NCI-H1092 (cell line): ENCODE data around the gene RGS17.

Source experiments
- DNase-seq: peaks from one replicate; lab custom pipeline; 2025; lab: John Stamatoyannopoulos, UW

Gene RGS17

GRCh38 chr6:153084393-153084792, 46.7 kb downstream of the RGS17 start:
- DNase-seq: no peak

DNA sequence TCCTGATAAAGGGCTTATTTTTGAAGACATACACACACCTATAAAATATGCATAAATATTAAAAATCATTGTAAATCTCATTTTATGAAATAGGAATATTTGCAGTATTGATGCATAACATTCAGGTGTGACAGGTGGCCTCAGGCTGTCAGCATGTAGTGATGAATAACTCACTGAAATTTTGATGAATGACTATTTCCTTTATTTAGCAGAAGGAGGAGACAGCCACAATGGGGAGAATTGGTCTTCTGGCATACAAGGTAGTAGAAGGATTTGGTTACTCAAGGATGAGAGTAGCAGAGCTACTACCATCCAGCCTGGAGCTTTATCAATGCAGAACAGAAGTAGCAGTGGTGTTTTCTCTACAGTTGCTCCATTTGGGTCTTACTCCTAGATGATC, 47.2 kb downstream of the RGS17 start:
- no peak for DNase-seq

DNA sequence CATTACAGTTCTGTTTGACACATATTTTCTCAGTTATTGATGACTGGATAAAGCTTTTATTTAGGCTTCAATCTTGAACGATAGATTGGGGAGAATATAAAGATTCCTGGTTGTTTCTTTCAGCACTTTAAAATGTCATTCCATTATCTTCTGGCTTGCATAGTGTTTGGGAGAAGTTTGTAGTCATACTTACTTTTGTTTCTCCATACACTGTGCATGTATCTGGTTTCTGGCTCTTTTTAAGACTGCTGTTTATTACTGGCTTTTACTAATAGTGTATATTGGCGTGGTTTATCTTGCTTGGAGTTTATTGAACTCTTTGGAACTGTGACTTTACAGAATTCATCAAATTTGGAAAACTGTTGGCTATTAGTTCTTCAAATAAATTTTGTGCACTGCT, 49.2 kb downstream of the RGS17 start:
- no peak for DNase-seq

GRCh38 chr6:153076431-153076830, 54.7 kb downstream of the RGS17 start:
- no peak for DNase-seq

- no peak for DNase-seq
These were observed 56.3 kb downstream of the RGS17 start for GRCh38 chr6:153074761-153075160.

GRCh38 chr6:153073841-153074240, 57.2 kb downstream of the RGS17 start:
- no peak for DNase-seq

DNA sequence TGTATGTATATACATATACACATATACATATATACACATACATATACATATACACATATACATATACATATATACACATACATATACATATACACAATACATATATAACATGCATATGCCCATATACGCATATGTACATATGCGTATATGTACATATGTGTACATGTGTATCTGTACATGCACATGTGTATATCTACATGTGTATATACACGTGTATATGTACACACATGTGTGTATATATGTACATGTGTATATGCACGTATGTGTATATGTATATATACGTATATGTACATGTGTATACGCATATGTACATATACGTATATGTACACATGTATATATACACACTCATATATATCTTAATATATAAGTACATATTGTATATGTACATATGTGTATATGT, 60.3 kb downstream of the RGS17 start:
- no peak for DNase-seq

DNA sequence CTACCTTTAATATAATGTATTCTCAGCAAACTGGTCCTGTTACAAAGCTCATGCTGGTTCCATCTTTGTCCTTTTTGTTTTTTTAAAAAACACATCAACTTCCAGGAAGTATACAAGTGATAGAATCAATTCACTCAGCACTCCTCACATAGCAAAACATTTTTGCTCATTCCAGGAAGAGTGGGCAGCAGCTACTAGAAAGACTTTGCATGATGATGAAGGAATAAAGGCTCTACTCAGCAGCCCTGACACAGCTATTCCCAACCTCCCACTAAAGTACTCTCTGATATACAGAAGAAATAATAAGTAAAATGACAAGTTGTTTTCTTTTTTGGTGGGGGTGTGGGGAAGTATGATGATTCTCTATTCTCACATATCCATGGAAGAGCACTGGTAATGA, 61.2 kb downstream of the RGS17 start:
- DNase-seq: no peak

DNA sequence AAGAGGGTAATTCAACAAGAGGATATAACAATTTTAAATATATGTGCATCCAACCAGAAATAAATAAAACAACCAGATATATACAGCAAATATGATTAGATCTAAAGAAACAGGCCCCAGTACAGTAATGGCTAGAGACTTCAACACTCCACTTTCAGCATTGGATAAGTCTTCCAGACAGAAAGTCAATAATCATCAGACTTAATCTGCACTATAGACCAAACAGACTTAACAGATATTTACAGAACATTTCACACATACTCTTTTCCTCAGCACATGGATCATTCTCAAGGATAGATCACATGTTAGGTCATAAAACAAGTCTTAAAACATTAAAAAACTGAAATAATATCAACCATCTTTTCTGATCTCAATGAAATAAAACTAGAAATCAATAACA, 65.9 kb downstream of the RGS17 start:
- no peak for DNase-seq

DNA sequence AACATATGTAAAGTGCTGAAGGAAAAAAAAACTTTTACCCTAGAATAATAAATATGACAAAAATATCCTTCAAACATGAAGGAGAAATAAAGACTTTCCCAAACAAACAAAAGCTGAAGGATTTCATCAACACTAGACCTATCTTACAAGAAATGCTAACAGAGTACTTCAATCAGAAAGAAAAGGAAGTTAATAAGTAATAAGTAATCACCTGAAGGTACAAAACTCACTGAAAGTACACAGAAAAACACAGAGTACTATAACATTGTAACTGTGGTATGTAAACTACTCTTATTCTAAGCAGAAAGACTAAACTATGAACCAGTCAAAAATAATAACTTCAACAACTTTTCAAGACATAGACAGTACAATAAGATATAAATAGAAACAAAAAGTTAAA, 67.1 kb downstream of the RGS17 start:
- no peak for DNase-seq

DNA sequence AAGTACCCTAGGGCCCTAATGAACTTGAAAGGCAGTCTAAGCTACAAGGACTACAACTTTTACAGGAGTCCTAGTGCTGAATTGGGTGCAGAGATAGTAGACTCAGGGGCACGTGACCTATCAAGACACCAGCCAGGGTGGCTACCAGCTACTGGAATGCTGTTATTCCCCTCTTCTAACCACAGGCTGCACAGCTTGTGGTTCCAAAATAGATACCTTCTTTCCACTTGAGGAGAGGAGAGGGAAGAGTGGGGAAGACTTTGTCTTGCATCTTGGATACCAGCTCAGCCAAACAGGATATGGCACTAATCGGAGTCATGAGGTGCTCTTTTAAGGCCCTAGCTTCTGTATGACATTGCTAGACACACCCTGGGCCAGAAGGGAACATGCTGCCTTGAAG, 68.6 kb downstream of the RGS17 start:
- DNase-seq: no peak

DNA sequence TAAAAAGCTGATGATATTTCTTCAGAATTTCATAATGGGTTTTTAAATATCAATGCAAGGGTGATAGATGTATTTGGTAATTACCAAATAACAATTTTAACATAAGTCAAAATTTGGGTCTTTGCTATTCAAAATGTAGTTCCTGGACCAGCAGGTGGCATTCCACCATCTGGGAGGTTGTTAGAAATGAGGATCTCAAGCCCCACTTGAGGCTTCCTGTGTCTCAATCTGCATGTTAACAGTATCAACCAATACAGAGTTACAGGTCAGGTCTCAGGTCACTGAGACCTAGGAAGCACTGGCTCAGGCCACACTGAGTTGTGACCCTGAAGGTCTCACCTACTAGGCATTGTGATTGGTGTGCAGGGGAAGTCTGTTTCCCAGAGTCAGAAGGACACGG, 71.3 kb downstream of the RGS17 start:
- DNase-seq: no peak

GRCh38 chr6:153059311-153059710, 71.8 kb downstream of the RGS17 start:
- DNase-seq: no peak

DNA sequence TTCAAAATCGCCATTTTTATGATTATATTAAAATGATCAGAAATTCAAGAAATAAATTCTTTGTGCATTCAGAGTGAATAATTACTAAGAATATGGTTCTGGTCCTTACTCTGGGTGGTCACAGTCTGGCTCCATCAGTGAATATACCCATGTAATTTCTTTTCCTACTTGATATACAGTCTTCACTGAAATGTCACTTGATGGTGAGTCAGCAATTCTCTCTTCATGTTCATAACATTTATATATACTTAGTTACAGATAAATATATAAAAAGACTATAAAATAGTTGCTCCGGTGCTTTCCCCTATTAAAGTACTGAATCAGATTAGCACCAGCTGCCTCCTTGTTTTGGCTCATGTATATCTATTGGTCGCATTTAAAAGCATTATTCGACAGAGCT, 72.2 kb downstream of the RGS17 start:
- no peak for DNase-seq

DNA sequence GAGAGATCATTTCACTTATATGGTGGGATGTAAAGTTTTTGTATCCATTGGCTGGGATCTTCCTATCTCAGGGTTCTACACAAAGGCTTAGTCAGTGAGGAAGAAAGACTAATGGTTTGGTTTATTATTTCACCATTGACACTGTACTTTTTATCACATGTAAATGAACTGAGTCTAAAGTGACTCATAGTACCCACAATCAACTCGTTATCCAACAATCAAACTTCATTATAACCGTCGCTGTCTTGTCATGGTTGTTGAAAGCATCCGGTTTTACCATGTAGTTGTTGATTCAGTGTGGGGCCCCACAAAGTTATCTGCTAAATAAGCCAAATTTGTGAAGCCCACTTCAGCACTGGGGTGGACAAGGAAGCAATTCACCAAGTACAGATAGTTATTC, 72.8 kb downstream of the RGS17 start:
- no peak for DNase-seq

GRCh38 chr6:153056308-153056707, 74.8 kb downstream of the RGS17 start:
- DNase-seq: no peak

DNA sequence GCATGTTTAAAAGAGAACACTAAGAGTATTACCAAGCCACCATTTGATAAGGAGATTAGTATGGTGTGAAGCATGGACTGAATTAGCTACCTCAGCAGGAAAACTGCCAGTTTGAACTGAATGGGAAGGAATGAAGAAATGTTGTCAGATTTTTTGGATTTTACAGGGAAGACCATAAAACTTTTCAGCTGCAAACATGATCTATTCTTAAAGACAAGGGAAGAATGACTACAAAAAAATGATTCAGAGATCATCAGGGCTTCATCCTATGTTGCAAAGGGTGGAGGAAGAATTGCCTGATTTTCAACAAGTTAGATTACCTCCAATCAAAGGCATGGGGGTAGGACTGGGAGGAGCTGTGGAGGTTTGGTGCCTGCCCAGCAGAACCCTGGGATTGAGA, 79.3 kb downstream of the RGS17 start:
- no peak for DNase-seq

- DNase-seq: no peak
These were observed 82.5 kb downstream of the RGS17 start for GRCh38 chr6:153048631-153049030.

- DNase-seq: no peak
These were observed 83.7 kb downstream of the RGS17 start for GRCh38 chr6:153047386-153047785.

GRCh38 chr6:153045271-153045670, 85.8 kb downstream of the RGS17 start:
- DNase-seq: no peak

GRCh38 chr6:153044295-153044694, 86.8 kb downstream of the RGS17 start:
- no peak for DNase-seq

- DNase-seq: no peak
These were observed 87.4 kb downstream of the RGS17 start for GRCh38 chr6:153043719-153044118.

DNA sequence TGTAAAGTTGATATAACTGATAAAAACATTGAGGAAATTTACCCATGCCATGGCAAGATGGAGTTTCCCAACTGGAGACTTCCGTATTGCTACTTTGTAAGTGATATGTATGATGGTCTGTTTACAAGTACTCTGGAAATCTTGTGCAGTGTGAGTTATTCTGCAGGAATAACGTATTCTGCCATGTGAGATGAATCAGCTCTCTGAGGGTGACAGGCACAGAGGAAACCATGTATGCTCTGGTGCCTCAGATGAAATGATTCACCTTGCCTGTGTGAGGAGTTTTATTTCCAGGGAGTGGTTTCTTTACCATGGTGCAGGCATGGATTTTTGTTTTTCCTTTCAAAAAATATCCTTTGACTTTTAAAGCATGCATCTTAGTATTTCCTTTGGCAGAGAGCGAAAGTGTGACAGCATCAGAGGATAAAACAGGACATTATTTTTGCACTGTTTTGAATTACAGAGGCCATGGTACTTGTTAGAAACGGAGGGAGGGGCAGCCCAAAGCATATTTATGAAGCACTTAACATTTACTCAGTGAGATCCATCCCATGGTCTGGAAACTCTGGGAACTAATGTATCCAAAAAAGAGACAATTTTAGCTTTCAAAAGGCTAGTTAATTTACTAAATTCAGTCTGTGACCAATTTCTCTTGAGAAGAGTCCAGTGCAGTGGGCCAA, 92.6 kb downstream of the RGS17 start:
- no peak for DNase-seq

DNA sequence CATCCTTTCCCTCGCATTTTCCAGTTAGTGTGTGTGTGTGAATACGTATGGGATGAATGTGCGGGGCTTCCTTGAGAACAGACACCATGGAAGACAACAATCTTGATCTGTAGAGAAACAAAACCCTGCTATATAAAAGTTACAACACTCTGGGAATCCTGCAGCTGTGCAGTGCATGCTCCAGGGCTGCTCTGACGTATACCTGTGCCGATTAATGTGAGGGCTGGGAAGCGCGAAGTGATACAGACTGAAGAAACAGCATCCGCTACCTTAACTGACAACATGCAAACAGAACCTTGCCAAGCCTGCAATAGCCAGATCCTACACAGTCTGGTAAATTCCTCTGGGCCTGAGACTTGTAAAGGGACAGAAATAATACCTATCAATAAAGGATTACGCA, 96.9 kb downstream of the RGS17 start:
- no peak for DNase-seq
